SH-SY5Y (cell line): ENCODE results near the gene VAV3.

Experiments
- GATA2 ChIP-seq: IDR thresholded peaks from 2 replicates; pipeline ENCODE4 v1.6.1; 2011; ENCODE audit warnings: mild to moderate bottlenecking, low read depth, low read length
- GATA3 ChIP-seq: IDR thresholded peaks from 2 replicates; pipeline ENCODE4 v1.6.1; 2011; ENCODE audit warnings: low read depth, mild to moderate bottlenecking, low read length, moderate library complexity

- TF ChIP-seq GATA2 (no peak), GATA3 (no peak)
Observed at GRCh38 chr1:107698161-107698560, 266.8 kb downstream of the VAV3 start.
